ENCODE data around the gene CYB5R2. TPM values are rescaled to one million over a fixed set of nuclear protein-coding genes. Genes with fewer than 3 reads are reported as not detected.

The CYB5R2 gene
- total RNA-seq, 1 donor from 2014 or later, result 2.6 TPM

GRCh38 chr11:7628660-7629059, 44.6 kb downstream of the CYB5R2 start:
- H3K27ac Mint-ChIP-seq (ENCODE audit: unreplicated experiment), result no peak overlapping the region
- TF ChIP-seq CTCF (IDR thresholded peaks at IDR 0.05; ENCODE audit: partially characterized antibody, unreplicated experiment), result no peak
- H3K4me1 Mint-ChIP-seq (ENCODE audit: low read depth, unreplicated experiment), result no peaks in the 10 kb centered on the region
- H3K4me3 Mint-ChIP-seq (ENCODE audit: unreplicated experiment), result no peak overlapping the region
- H3K9me3 Mint-ChIP-seq (ENCODE audit: unreplicated experiment), result no peaks in the 10 kb centered on the region
- no peak for DNase-seq
- H3K36me3 Mint-ChIP-seq (ENCODE audit: unreplicated experiment), result no peaks in the 10 kb centered on the region
- peaks cover 6% of the 10 kb centered on the region for H3K27me3 Mint-ChIP-seq (ENCODE audit: unreplicated experiment)

GRCh38 chr11:7622721-7623120, 50.6 kb downstream of the CYB5R2 start:
- no peaks in the 10 kb centered on the region for H3K9me3 Mint-ChIP-seq (ENCODE audit: unreplicated experiment)
- no peaks in the 10 kb centered on the region for H3K36me3 Mint-ChIP-seq (ENCODE audit: unreplicated experiment)
- H3K27me3 Mint-ChIP-seq (ENCODE audit: unreplicated experiment), result peaks cover 6% of the 10 kb centered on the region
- no peak overlapping the region for H3K4me3 Mint-ChIP-seq (ENCODE audit: unreplicated experiment)
- no peak for DNase-seq
- H3K27ac Mint-ChIP-seq (ENCODE audit: unreplicated experiment), result no peak overlapping the region
- H3K4me1 Mint-ChIP-seq (ENCODE audit: low read depth, unreplicated experiment), result no peaks in the 10 kb centered on the region
- TF ChIP-seq CTCF (IDR thresholded peaks at IDR 0.05; ENCODE audit: partially characterized antibody, unreplicated experiment), result no peak

- Mint-ChIP-seq H3K27ac (ENCODE audit: unreplicated experiment) (no peak overlapping the region), H3K27me3 (ENCODE audit: unreplicated experiment) (peaks cover 6% of the 10 kb centered on the region), H3K4me1 (ENCODE audit: low read depth, unreplicated experiment) (no peaks in the 10 kb centered on the region), H3K36me3 (ENCODE audit: unreplicated experiment) (no peaks in the 10 kb centered on the region), H3K4me3 (ENCODE audit: unreplicated experiment) (no peak overlapping the region), H3K9me3 (ENCODE audit: unreplicated experiment) (no peaks in the 10 kb centered on the region)
- no peak for DNase-seq
- no peak for TF ChIP-seq CTCF (IDR thresholded peaks at IDR 0.05; ENCODE audit: partially characterized antibody, unreplicated experiment)
These were observed 51.7 kb downstream of the CYB5R2 start for GRCh38 chr11:7621554-7621953.

- H3K27me3 Mint-ChIP-seq (ENCODE audit: unreplicated experiment), result peaks cover 6% of the 10 kb centered on the region
- no peak overlapping the region for H3K27ac Mint-ChIP-seq (ENCODE audit: unreplicated experiment)
- no peaks in the 10 kb centered on the region for H3K9me3 Mint-ChIP-seq (ENCODE audit: unreplicated experiment)
- no peak for TF ChIP-seq CTCF (IDR thresholded peaks at IDR 0.05; ENCODE audit: partially characterized antibody, unreplicated experiment)
- H3K4me3 Mint-ChIP-seq (ENCODE audit: unreplicated experiment), result no peak overlapping the region
- H3K4me1 Mint-ChIP-seq (ENCODE audit: low read depth, unreplicated experiment), result no peaks in the 10 kb centered on the region
- H3K36me3 Mint-ChIP-seq (ENCODE audit: unreplicated experiment), result no peaks in the 10 kb centered on the region
- no peak for DNase-seq
These were observed 52.2 kb downstream of the CYB5R2 start for GRCh38 chr11:7621090-7621489.

- Mint-ChIP-seq H3K4me1 (ENCODE audit: low read depth, unreplicated experiment) (no peaks in the 10 kb centered on the region), H3K27me3 (ENCODE audit: unreplicated experiment) (no peaks in the 10 kb centered on the region), H3K4me3 (ENCODE audit: unreplicated experiment) (no peak overlapping the region), H3K9me3 (ENCODE audit: unreplicated experiment) (no peaks in the 10 kb centered on the region), H3K36me3 (ENCODE audit: unreplicated experiment) (no peaks in the 10 kb centered on the region), H3K27ac (ENCODE audit: unreplicated experiment) (no peak overlapping the region)
- DNase-seq, result no peak
- TF ChIP-seq CTCF (IDR thresholded peaks at IDR 0.05; ENCODE audit: partially characterized antibody, unreplicated experiment), result no peak
These were observed 54.0 kb downstream of the CYB5R2 start for GRCh38 chr11:7619322-7619721.

Measured in glutamatergic neuron (in vitro differentiated cells).